Fibroblast of lung (primary cell): ENCODE measurements around the gene MROH2A. TPM values are rescaled to one million over a fixed set of nuclear protein-coding genes. Genes with fewer than 3 reads are reported as not detected.

Experiments
- DNase-seq, 2 donors: peaks; one replicate each; pipeline versions ENCODE4 v3.0.0 to v3.0.0-alpha.2; 2010; ENCODE audit warnings: low read depth in 2 of 2
- H2AFZ ChIP-seq: 2 replicates; pipeline ENCODE4 v1.5.1; 2012; ENCODE audit warnings: low read length, control low read depth, inconsistent platforms
- H3K27ac ChIP-seq: 2 replicates; pipeline ENCODE4 v1.5.1; 2011; ENCODE audit warnings: low read length, control low read depth; ENCODE audit not compliant: insufficient read depth
- H3K27me3 ChIP-seq: 2 replicates; pipeline ENCODE4 v1.5.1; 2011; ENCODE audit warnings: mild to moderate bottlenecking, low read length; ENCODE audit not compliant: control insufficient read depth, insufficient read depth
- H3K36me3 ChIP-seq: 2 replicates; pipeline ENCODE4 v1.5.1; 2011; ENCODE audit warnings: low read length; ENCODE audit not compliant: control insufficient read depth, insufficient read depth
- H3K4me1 ChIP-seq: 2 replicates; pipeline ENCODE4 v1.5.1; 2011; ENCODE audit warnings: low read length; ENCODE audit not compliant: control insufficient read depth, insufficient read depth; ENCODE audit errors: extremely low read depth
- H3K4me2 ChIP-seq: 2 replicates; pipeline ENCODE4 v1.5.1; 2011; ENCODE audit warnings: low read length, control low read depth; ENCODE audit not compliant: insufficient read depth; ENCODE audit errors: extremely low read depth
- H3K4me3 ChIP-seq, 4 experiments: fragments of 200-600 bp in 1 of 4; sonication (generic) in 1 of 4; replicated peaks in 1 of 4; 2 replicates each; pipeline ENCODE4 v1.5.1; 2011 to 2016; ENCODE audit warnings: low read length in 4 of 4, low read depth in 3 of 4, mild to moderate bottlenecking in 3 of 4, control low read depth in 2 of 4, inconsistent platforms in 1 of 4, mixed read lengths in 1 of 4; ENCODE audit not compliant: insufficient read depth in 1 of 4; ENCODE audit errors: control extremely low read depth in 1 of 4
- H3K79me2 ChIP-seq: 2 replicates; pipeline ENCODE4 v1.5.1; 2012; ENCODE audit warnings: mild to moderate bottlenecking, low read length, inconsistent platforms; ENCODE audit not compliant: control insufficient read depth, insufficient read depth
- H3K9ac ChIP-seq: 2 replicates; pipeline ENCODE4 v1.5.1; 2011; ENCODE audit warnings: mild to moderate bottlenecking, low read length, control low read depth; ENCODE audit not compliant: insufficient read depth
- H3K9me3 ChIP-seq: 2 replicates; pipeline ENCODE4 v1.5.1; 2012; ENCODE audit warnings: low read depth, low read length; ENCODE audit not compliant: control insufficient read depth, insufficient read depth
- H4K20me1 ChIP-seq: 2 replicates; pipeline ENCODE4 v1.5.1; 2011; ENCODE audit warnings: low read length; ENCODE audit not compliant: control insufficient read depth, insufficient read depth; ENCODE audit errors: extremely low read depth
- EZH2 ChIP-seq: IDR thresholded peaks from 2 replicates; pipeline ENCODE4 v1.5.1; 2012; ENCODE audit warnings: low read length, control low read depth, mild to moderate bottlenecking; ENCODE audit errors: missing control alignments
- polyA plus RNA-seq, 2 donors: library from polyadenylated mRNA; depleted of rRNA in 1 of 2; stranded (reverse) in 1 of 2; unstranded in 1 of 2; fragments of >200 nt; gene quantifications; 2 replicates each; pipeline ENCODE4 v1.2.1, GENCODE V29; 2011 to 2012; ENCODE audit warnings: missing spikeins in 1 of 2
- total RNA-seq: library from RNA; depleted of rRNA; stranded (reverse); fragments of >200 nt; gene quantifications from 2 replicates; pipeline ENCODE4 v1.2.1, GENCODE V29; 2014
- TF ChIP-seq, protein P1 (sequence below), 2 donors: IDR thresholded peaks in 1 of 2; conservative IDR thresholded peaks in 1 of 2; 1 replicate in 1 of 2; 2 replicates in 1 of 2; pipeline ENCODE4 v1.5.1; 2011 to 2012; ENCODE audit warnings: low read length in 2 of 2, control low read depth in 1 of 2, inconsistent platforms in 1 of 2, low read depth in 1 of 2, mild to moderate bottlenecking in 1 of 2

The MROH2A gene
- total and polyA plus RNA-seq, 2 donors (not counting 1 experiment from before 2014, with no cell fraction given), result not detected

DNA sequence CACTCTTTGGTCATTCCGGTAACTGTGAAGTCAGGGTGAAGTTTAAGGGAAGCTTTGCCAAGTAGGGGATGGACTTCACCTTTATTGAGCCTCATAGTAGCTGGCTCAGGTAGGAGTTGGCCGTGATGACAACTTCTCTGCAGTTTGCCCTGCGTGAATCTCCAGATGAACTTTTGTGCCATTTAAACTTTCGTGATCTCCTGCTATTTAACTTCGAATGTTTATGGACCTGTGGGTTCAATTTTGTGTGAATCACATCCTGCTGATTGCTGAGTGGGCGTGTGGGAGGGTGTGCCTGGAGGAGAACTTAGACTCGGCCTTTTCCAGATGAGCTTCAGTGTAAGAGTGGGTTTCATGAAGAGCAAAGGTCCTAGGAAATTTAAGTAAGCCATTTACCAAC is 13.9 kb upstream of the MROH2A start:
- peak; percentile 18 to 78 for DNase-seq
- Histone ChIP-seq H3K27me3 (no peaks in the 10 kb centered on the region), H3K9me3 (no peaks in the 10 kb centered on the region), H3K27ac (peak overlapping the region; percentile 27), H3K36me3 (no peaks in the 10 kb centered on the region), H3K4me2 (peak overlapping the region; percentile 7), H3K4me1 (peaks cover 3% of the 10 kb centered on the region), H3K9ac (no peak overlapping the region), H2AFZ (no peak overlapping the region), H3K4me3 (no peak overlapping the region), H3K79me2 (no peaks in the 10 kb centered on the region), H4K20me1 (no peaks in the 10 kb centered on the region)
- TF ChIP-seq EZH2, result no peak
- TF ChIP-seq, protein P1, sequence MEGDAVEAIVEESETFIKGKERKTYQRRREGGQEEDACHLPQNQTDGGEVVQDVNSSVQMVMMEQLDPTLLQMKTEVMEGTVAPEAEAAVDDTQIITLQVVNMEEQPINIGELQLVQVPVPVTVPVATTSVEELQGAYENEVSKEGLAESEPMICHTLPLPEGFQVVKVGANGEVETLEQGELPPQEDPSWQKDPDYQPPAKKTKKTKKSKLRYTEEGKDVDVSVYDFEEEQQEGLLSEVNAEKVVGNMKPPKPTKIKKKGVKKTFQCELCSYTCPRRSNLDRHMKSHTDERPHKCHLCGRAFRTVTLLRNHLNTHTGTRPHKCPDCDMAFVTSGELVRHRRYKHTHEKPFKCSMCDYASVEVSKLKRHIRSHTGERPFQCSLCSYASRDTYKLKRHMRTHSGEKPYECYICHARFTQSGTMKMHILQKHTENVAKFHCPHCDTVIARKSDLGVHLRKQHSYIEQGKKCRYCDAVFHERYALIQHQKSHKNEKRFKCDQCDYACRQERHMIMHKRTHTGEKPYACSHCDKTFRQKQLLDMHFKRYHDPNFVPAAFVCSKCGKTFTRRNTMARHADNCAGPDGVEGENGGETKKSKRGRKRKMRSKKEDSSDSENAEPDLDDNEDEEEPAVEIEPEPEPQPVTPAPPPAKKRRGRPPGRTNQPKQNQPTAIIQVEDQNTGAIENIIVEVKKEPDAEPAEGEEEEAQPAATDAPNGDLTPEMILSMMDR (conservative IDR thresholded peaks at IDR 0.05 in 1 of 2, IDR thresholded peaks at IDR 0.05 in 1 of 2; ENCODE audit: low read depth in 1 of 2, low read length in 2 of 2), result no peak

DNA sequence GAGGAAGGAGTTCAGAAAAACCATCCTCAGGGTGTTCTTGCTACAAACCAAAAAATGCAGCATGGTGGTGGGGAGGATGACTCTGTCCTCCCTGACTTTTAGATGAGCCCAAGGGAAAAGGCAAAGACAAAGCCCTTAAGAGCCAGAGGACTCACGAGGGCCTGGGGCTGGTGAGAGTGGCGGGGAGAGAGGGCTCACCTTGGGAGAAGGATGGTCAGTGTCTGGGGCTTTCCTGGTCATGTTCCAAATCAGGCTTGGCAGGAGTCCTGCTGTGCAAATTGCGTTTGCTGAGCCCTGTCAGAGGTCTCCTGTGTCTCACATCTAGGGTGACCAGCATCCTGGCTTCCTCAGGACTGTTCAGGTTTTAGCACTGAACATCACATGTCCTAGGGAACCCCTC is 13.4 kb upstream of the MROH2A start:
- Histone ChIP-seq H3K79me2 (no peaks in the 10 kb centered on the region), H3K9ac (no peak overlapping the region), H4K20me1 (no peaks in the 10 kb centered on the region), H2AFZ (no peak overlapping the region), H3K27ac (peak overlapping the region; percentile 27), H3K27me3 (no peaks in the 10 kb centered on the region), H3K4me1 (peaks cover 3% of the 10 kb centered on the region), H3K4me3 (no peak overlapping the region), H3K9me3 (no peaks in the 10 kb centered on the region), H3K4me2 (peak overlapping the region; percentile 7), H3K36me3 (no peaks in the 10 kb centered on the region)
- DNase-seq, result no peak
- TF ChIP-seq EZH2, result no peak
- TF ChIP-seq, protein P1 (conservative IDR thresholded peaks at IDR 0.05 in 1 of 2, IDR thresholded peaks at IDR 0.05 in 1 of 2; ENCODE audit: low read depth in 1 of 2, low read length in 2 of 2), result no peak

DNA sequence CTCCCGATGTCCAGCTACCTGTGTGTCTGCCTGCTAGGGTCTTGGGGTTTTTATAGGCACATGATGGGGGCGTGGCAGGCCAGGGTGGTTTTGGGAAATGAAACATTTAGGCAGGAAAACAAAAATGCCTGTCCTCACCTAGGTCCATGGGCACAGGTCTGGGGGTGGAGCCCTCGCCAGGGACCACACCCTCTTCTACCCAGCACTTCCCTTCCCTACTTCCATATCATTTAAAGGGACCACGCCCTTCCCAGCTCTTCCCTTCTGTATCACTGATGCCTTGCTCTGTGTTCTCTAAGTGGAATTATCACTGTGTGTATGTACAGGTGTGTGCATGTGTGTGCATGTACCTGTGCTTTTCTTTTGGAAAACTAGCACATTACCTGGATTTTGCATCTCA is 11.7 kb upstream of the MROH2A start:
- no peak overlapping the region for H2AFZ ChIP-seq
- no peak overlapping the region for H3K4me2 ChIP-seq
- no peaks in the 10 kb centered on the region for H3K27me3 ChIP-seq
- H3K27ac ChIP-seq, result no peak overlapping the region
- no peak overlapping the region for H3K4me3 ChIP-seq
- no peaks in the 10 kb centered on the region for H3K9me3 ChIP-seq
- no peaks in the 10 kb centered on the region for H4K20me1 ChIP-seq
- DNase-seq, result no peak
- no peaks in the 10 kb centered on the region for H3K79me2 ChIP-seq
- H3K36me3 ChIP-seq, result no peaks in the 10 kb centered on the region
- TF ChIP-seq EZH2, result no peak
- TF ChIP-seq, protein P1 (conservative IDR thresholded peaks at IDR 0.05 in 1 of 2, IDR thresholded peaks at IDR 0.05 in 1 of 2; ENCODE audit: low read depth in 1 of 2, low read length in 2 of 2), result no peak
- peaks cover 3% of the 10 kb centered on the region for H3K4me1 ChIP-seq
- H3K9ac ChIP-seq, result no peak overlapping the region
